SK-N-MC (cell line): ENCODE results near the gene CRIM1.

ENCODE experiments used
- EZH2 ChIP-seq: fragments of 200-600 bp; sonication (generic); IDR thresholded peaks from one replicate; pipeline ENCODE4 v1.6.1; 2017; ENCODE audit warnings: antibody characterized with exemption
- FOXP2 ChIP-seq: optimal IDR thresholded peaks from 2 replicates; pipeline ENCODE3; 2011; ENCODE audit warnings: mild to moderate bottlenecking, moderate library complexity; ENCODE audit not compliant: insufficient read depth; ENCODE audit errors: extremely low read length, control extremely low read depth
- POLR2AphosphoS5 ChIP-seq: IDR thresholded peaks from 2 replicates; pipeline ENCODE4 v1.6.1; 2012; ENCODE audit warnings: mild to moderate bottlenecking, low read depth, low read length, borderline replicate concordance

- TF ChIP-seq POLR2AphosphoS5 (no peak), EZH2 (no peak), FOXP2 (no peak)
Observed at GRCh38 chr2:36343606-36344005, 12.0 kb upstream of the CRIM1 start.
